GM21717 (cell line): ENCODE measurements around the gene AFP.
"Not testable (repeated sequence)": the region's sequence is repeated elsewhere in the genome, so short reads cannot be mapped to it uniquely, and the experiment has no call there.

Experiments
- ATAC-seq: cut with Tn5 transposase; IDR thresholded peaks from one replicate; pipeline ENCODE4 v1.9.1; 2021; ENCODE audit warnings: mild to moderate bottlenecking, moderate library complexity; ENCODE audit not compliant: unreplicated experiment

Gene AFP

DNA sequence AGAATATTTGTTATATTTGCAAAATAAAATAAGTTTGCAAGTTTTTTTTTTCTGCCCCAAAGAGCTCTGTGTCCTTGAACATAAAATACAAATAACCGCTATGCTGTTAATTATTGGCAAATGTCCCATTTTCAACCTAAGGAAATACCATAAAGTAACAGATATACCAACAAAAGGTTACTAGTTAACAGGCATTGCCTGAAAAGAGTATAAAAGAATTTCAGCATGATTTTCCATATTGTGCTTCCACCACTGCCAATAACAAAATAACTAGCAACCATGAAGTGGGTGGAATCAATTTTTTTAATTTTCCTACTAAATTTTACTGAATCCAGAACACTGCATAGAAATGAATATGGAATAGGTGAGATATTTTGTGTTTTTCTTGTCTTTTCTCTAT, at the start of gene AFP:
Gene AFP (plus strand): TSS at position 238 of the 400 bp plus-strand sequence. CDS start 42 bp downstream, at position 280.
- no peak for ATAC-seq

- ATAC-seq, result peak; percentile 67
Measured at GRCh38 chr4:73387552-73387951, 48.5 kb upstream of the AFP start.

- no peak for ATAC-seq
Measured at GRCh38 chr4:73388887-73389286, 47.1 kb upstream of the AFP start.

DNA sequence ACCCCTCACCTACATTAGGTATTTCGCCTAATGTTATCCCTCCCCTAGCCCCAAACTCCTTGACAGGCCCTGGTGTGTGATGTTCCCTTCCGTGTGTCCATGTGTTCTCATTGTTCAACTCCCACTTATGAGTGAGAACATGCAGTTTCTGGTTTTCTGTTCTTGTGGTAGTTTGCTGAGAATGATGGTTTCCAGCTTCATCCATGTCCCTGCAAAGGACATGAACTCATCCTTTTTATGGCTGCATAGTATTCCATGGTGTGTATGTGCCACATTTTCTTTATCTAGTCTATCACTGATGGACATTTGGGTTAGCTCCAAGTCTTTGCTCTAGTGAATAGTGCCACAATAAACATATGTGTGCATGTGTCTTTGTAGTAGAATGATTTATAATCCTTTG, 46.4 kb upstream of the AFP start:
- ATAC-seq, result not testable (repeated sequence)

GRCh38 chr4:73391774-73392173, 44.2 kb upstream of the AFP start:
- ATAC-seq, result no peak

DNA sequence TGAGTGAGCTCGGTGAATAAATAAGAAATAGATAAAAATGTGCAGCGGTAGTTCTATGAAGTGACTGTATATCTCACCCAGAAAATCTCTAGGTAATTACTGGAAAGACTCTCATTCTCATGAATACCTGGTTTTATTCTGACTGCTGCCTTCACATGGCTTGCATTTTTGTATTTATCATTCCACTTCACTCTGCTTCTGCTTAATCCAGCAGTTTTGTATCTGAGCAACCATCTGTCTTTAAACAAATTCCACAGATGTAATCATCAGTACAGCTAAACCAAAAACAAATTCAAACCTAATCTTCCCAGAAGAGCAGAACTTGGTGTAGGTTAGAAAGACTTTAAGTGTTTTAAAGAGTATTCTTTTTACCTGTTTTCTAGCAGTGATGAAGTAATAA, 43.1 kb upstream of the AFP start:
- ATAC-seq, result no peak

DNA sequence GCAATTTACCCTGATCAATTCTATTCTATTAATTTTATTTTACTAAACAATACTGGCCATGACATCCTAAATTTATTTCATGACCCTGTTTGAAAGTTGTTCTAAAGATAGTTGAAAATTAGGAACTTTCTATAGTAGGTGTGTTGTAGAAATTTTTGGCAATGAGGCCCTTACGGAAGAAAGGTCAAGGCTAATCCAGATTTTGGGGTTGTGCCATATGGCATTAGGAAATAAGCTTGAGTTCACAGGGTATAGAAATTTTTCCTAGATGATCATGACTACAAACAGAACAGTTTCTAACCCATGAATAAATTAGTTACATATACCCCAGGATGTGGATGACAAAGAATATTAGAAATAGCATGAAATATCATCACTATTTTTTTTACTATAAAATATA, 39.7 kb upstream of the AFP start:
- ATAC-seq, result no peak

GRCh38 chr4:73396993-73397972, 38.7 kb upstream of the AFP start:
- no peak for ATAC-seq

- no peak for ATAC-seq
Measured at GRCh38 chr4:73401412-73401811, 34.6 kb upstream of the AFP start.

DNA sequence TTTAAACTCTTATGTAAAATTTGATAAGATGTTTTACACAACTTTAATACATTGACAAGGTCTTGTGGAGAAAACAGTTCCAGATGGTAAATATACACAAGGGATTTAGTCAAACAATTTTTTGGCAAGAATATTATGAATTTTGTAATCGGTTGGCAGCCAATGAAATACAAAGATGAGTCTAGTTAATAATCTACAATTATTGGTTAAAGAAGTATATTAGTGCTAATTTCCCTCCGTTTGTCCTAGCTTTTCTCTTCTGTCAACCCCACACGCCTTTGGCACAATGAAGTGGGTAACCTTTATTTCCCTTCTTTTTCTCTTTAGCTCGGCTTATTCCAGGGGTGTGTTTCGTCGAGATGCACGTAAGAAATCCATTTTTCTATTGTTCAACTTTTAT, 32.0 kb upstream of the AFP start, which contains the start of gene ALB:
Gene ALB (plus strand): TSS at position 246 of the 400 bp plus-strand sequence. CDS start 41 bp downstream, at position 287.
- no peak for ATAC-seq

DNA sequence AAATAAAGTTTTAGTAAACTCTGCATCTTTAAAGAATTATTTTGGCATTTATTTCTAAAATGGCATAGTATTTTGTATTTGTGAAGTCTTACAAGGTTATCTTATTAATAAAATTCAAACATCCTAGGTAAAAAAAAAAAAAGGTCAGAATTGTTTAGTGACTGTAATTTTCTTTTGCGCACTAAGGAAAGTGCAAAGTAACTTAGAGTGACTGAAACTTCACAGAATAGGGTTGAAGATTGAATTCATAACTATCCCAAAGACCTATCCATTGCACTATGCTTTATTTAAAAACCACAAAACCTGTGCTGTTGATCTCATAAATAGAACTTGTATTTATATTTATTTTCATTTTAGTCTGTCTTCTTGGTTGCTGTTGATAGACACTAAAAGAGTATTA, 31.6 kb upstream of the AFP start:
- ATAC-seq, result no peak

GRCh38 chr4:73405138-73405537, 30.9 kb upstream of the AFP start:
- no peak for ATAC-seq

- ATAC-seq, result no peak
Measured at GRCh38 chr4:73406548-73406875, 29.5 kb upstream of the AFP start.

DNA sequence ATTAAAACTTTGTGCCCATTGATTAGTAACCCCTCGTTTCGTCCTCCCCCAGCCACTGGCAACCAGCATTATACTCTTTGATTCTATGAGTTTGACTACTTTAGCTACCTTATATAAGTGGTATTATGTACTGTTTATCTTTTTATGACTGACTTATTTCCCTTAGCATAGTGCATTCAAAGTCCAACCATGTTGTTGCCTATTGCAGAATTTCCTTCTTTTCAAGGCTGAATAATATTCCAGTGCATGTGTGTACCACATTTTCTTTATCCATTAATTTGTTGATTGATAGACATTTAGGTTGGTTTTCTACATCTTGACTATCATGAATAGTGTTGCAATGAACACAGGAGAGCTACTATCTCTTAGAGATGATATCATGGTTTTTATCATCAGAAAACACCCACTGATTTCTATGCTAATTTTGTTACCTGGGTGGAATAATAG, 28.8 kb upstream of the AFP start:
- ATAC-seq, result no peak

GRCh38 chr4:73408181-73408867, 27.7 kb upstream of the AFP start:
- ATAC-seq, result no peak

DNA sequence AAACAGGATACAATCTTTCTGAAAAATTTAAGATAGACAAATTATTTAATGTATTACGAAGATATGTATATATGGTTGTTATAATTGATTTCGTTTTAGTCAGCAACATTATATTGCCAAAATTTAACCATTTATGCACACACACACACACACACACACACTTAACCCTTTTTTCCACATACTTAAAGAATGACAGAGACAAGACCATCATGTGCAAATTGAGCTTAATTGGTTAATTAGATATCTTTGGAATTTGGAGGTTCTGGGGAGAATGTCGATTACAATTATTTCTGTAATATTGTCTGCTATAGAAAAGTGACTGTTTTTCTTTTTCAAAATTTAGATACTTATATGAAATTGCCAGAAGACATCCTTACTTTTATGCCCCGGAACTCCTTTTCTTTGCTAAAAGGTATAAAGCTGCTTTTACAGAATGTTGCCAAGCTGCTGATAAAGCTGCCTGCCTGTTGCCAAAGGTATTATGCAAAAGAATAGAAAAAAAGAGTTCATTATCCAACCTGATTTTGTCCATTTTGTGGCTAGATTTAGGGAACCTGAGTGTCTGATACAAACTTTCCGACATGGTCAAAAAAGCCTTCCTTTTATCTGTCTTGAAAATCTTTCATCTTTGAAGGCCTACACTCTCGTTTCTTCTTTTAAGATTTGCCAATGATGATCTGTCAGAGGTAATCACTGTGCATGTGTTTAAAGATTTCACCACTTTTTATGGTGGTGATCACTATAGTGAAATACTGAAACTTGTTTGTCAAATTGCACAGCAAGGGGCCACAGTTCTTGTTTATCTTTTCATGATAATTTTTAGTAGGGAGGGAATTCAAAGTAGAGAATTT, 26.8 kb upstream of the AFP start:
- ATAC-seq, result no peak

DNA sequence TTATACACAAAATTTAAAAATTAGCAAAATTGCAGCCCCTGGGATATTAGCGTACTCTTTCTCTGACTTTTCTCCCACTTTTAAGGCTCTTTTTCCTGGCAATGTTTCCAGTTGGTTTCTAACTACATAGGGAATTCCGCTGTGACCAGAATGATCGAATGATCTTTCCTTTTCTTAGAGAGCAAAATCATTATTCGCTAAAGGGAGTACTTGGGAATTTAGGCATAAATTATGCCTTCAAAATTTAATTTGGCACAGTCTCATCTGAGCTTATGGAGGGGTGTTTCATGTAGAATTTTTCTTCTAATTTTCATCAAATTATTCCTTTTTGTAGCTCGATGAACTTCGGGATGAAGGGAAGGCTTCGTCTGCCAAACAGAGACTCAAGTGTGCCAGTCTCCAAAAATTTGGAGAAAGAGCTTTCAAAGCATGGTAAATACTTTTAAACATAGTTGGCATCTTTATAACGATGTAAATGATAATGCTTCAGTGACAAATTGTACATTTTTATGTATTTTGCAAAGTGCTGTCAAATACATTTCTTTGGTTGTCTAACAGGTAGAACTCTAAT, 26.0 kb upstream of the AFP start:
- ATAC-seq, result no peak

DNA sequence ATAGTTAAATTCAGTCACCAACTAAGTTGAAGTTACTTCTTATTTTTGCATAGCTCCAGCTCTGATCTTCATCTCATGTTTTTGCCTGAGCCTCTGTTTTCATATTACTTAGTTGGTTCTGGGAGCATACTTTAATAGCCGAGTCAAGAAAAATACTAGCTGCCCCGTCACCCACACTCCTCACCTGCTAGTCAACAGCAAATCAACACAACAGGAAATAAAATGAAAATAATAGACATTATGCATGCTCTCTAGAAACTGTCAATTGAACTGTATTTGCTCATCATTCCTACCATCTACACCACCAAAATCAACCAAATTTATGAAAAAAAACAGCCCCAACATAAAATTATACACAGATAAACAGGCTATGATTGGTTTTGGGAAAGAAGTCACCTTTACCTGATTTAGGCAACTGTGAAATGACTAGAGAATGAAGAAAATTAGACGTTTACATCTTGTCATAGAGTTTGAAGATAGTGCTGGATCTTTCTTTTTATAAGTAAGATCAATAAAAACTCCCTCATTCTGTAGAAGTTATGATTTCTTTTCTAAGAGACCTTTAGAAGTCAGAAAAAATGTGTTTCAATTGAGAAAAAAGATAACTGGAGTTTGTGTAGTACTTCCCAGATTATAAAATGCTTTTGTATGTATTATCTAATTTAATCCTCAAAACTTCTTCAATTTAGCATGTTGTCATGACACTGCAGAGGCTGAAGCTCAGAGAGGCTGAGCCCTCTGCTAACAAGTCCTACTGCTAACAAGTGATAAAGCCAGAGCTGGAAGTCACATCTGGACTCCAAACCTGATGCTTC, 24.9 kb upstream of the AFP start:
- no peak for ATAC-seq

DNA sequence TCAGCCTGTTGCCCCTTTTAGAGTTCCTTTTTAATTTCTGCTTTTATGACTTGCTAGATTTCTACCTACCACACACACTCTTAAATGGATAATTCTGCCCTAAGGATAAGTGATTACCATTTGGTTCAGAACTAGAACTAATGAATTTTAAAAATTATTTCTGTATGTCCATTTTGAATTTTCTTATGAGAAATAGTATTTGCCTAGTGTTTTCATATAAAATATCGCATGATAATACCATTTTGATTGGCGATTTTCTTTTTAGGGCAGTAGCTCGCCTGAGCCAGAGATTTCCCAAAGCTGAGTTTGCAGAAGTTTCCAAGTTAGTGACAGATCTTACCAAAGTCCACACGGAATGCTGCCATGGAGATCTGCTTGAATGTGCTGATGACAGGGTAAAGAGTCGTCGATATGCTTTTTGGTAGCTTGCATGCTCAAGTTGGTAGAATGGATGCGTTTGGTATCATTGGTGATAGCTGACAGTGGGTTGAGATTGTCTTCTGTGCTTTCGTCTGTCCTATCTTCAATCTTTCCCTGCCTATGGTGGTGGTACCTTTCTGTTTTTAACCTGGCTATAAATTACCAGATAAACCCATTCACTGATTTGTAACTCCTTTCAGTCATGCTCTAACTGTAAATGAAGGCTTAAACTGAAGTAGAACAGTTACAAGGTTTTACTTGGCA, 24.1 kb upstream of the AFP start:
- no peak for ATAC-seq
